NK-92 treated with Interleukin-12 subunit alpha and Interleukin-12 subunit beta, amount 100 ng/mL, for 24 hours (cell line): ENCODE results near the gene PRSS38.

ENCODE experiments used
- DNase-seq: peaks from one replicate; lab custom pipeline; 2025; lab: John Stamatoyannopoulos, UW

Gene PRSS38

DNA sequence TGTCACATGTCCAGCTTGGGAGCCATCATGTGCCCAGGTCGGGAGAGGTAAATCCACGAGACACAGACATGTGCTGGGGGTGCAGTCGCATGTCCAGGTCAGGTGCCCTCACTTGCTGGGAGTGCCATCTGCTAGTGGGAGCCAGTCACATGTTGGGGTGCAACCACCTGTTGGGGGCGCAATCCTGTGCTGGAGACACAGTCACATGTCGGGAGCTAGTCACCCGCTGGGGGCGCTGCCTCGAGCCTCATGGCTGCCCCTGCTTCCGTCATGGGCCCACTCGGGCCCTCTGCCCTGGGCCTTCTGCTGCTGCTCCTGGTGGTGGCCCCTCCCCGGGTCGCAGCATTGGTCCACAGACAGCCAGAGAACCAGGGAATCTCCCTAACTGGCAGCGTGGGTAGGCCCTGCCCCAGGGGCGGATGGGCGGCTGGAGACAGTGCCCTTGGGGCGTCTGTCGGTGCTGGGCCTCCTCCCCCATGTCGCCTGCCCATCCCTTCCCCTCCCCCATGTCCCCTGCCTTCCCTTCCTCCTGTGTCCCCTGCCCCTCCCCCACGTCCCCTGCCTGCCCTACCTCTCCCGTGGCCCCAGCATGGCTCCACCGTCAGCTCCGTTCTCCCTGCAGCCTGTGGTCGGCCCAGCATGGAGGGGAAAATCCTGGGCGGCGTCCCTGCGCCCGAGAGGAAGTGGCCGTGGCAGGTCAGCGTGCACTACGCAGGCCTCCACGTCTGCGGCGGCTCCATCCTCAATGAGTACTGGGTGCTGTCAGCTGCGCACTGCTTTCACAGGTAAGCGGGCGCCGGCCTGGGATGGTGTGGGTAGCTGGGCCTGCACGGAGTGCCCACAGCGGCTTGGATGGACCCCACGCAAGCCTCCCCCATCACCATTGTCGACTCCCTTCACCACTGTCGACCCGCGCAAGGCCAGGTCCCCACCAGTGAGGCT is at the start of gene PRSS38:
TSS of gene PRSS38 (plus strand) at position 208 of the 942 bp plus-strand sequence. CDS start at position 250, 42 bp downstream.
- no peak for DNase-seq

DNA sequence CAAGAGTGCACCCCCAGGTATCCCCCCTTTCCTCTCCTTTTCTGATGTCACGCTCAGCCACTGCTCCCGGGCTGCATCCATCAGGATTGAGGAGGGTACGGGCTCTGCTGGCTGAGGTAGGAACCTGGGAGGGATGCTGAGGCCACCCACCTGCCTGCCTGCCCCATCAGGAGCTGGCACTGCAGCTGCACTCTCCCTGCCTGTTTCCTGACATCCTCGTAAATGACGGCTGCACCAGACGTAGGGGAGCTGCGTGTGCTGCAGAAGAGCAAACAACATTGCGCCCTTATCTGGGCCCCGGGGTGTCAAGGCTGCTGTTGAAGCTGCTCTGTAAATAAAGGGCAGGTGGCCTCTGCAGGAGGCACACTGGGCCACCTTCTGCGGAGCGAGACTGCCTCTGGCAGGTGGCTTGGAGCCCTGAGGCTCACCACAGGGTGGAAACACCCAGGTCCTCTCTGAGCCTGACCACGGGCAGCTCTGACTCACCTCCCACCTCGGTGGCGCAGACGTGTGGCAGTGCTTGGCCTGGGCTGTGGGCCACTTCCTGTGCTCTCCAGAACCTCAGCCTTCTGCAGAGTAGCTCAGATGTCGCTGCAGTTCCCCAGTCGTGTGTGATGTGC is 49.4 kb upstream of the PRSS38 start:
- peak; percentile 94 for DNase-seq

DNA sequence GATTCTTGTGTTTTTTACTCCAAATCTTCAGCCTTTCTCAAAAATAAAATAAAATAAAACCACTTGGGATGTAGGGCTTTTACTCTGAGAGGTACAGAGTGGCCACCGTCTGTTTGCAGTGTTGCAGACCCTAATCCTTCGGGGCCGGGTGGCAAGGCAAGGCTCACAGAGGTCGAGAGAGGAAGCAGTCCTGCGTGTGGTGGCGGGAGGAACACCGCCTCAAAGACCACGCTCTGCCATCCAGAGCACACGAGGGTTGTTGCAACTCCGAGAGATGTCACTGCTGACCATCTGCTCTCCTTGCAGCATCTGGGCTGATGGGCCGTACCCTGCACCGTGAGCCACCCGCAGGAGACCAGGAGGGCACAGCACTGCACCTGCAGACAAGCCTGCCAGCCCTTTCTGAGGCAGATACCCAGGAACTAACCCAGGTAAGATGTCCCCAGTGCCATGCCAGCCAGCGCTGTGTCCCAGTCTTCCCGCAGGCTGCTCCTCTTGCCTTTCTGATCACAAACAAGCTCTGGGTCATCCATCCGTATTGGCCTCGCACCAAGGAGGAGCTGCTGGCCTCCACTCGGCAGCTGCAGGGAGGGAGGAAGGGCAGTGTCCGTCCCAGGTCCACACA is 48.7 kb upstream of the PRSS38 start:
- peak; percentile 60 for DNase-seq

DNA sequence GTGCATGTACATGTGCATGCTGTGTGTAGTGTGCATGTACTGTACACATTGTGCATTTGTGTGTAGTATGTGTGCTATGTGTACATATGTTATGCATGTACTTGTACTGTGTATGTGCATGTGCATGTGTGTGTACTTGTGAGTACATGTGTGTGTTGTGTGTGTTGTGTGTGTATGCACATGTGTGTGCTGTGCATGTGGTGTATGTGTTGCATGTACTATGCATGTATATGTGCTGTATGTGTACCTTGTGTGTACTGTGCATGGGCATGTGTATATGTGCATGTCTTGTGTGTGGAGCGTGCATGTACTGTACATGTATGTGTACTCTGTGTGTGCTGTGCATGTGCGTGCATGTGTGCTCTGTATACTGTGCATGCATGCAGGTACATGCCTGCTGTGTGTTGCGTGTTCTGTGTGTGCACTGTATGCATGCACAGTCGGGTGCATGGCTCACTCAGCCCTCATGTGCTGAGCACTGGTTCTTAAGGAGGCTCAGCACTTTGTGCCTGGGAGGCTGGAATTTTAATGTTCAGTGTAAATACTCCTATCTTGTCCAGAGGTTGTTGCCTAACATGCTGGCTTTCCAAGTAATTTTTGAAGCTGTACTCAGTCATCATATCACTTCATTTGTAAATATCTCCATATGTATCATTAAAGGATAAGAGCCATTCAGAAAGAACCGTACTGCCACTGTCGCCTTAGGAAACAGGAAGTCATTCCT is 47.9 kb upstream of the PRSS38 start:
- no peak for DNase-seq

DNA sequence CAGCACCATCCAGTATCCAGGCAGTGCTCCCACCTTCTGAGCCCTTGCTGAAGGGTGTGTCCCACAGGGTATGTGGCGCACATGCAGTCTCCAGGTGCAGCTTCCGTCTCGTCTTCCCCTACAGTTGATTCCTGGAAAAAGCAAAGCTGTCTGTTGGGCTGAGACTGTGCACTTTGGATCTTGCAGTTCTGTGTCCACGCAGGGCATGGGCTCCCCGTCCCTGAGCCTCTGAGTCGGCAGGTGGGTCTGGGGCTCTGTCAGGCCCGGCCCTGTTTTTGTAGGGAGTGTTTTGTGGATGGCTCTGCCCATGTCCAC is 47.4 kb upstream of the PRSS38 start:
- no peak for DNase-seq

DNA sequence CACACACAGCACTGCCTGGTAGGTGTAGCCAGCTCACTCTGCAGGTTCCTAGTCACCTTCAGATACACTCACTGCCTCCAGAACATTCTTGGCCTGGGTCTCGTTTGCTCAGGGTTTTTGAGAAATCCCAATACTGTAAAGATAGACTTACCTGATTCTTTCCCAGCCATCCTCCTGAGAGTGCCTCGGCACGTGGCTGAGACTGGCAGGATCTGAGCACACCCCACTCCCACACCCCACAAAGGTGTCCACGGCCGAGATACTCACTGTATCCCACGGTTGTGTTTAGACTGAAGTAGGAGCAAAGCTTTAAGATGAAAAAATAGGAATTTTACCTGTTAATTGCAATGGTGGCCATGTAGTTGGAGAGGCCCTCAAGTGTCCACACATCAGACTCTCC is 46.8 kb upstream of the PRSS38 start:
- DNase-seq: no peak

DNA sequence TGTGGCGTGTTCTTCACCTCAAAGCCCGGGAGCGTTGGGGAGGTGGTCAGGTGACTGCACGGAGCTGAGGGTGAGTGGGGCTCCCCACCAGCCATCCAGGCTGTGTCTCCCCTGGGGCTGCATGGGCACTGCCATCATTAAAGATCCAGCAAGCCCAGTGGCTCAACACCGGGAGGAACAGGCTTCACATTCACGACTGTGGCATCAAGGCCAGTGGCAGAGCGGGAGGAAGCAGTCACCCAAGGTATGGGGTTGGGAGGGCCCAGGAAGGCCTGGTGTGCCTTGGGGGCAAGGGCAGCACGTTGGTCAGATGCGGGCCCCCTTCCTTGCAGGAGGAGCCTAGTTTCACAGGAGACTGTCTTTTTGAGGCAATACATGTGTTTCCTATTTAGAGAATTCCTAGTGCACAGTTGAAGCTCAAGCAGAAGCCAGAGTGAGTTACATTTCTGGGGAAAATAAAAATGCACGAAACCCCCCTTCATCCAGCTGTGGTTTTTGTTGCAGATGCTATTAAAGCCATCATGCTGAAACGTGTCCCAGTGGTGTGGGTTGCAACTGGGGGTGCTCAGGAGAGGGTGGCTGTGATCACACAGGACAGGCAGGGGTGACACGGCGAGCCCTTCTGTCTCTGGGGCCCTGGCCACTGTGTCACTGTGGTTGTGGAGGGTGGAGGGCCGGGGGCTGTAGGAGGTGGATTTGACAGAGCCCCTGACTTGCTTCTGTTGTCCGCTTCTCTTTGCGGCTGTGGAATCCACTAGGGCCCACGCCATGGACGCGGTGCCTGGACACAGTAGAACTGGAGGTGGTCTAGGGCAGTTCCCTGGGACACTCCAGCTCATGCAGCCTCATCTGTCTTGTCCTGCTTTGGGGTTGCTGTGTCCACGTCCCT is 46.2 kb upstream of the PRSS38 start:
- DNase-seq: no peak

DNA sequence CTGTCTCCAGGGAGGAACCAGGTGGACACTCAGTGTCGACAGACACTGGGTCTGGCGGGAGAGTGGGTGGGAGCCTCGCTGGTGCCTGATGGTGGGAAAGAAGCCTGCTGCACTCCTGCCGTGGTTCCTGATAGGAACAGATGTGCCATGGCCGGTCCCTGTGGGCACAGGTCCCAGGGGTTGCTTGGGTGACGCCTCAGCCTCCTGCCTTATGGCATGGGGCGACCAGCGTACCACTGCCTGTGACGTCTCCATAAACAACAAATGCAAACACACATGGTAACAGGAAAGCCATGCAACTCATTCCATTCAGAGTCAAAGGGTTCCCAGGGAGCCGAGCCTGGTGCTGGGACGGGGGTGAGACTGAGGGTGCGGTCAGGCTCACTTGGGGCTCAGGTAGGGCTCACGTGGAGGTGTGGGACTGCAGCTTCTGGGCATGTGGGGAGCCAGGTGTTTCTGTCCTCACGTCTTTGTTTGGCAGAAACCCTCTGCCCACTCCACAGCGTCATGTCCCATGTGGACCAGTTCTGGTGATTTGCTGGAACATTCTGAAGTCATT is 45.5 kb upstream of the PRSS38 start:
- no peak for DNase-seq

DNA sequence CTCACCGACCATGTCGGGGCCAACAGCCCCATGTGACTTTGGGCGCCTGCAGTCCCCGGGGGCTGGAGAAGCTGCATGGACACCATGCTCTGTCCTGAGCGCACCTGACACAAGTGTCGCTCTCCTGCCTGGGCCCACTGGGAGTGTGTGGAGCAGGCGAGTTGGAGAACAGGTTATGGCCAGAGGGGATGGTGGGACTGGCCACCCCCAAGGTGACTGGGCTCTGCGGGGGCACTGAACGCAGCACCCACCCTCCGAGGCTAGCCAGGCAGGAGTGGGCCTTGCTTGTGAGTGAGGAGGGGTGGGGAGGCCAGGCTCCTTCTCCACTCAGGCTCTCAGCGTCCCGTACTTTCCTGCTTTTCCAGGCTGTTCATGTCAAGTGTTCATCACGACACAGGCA is 44.7 kb upstream of the PRSS38 start:
- no peak for DNase-seq

DNA sequence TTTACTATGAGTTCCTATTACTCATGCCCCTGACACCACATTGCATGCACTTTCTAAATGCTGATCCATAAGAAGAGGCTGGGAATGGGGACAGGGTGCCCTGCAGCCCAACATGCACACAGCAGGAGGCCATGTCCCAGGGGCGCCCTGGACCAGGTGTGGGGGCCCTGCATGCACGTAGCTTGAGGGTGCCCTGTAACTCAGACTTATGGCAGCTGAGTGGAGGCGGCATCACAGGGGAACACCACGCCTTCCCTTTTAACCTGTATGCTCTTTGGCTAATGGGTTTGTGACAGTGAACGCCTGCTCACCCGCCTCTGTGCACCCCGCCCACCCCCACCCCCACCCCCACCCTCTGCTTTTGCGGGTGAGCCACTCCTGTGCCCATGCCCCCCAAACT is 44.1 kb upstream of the PRSS38 start:
- DNase-seq: no peak

DNA sequence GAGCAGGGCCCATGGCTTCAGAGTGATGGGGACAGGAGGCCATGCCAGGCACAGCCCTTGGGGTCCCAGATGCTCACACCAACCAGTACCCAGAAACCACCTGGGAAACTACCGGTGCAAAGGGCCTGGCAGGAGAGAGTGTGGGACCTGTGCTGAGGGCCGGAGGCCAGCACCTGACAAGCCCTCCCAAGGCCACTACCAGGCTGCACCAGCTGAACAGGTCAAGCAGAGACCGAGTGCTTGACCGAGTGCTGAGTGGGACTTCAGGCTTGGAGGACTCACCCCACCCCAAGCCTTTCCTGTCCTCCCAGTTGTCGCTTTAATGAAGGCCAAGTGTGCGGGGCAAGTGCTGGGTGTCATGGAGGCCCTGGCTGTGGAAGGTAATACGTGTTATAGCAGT is 43.7 kb upstream of the PRSS38 start:
- DNase-seq: no peak

DNA sequence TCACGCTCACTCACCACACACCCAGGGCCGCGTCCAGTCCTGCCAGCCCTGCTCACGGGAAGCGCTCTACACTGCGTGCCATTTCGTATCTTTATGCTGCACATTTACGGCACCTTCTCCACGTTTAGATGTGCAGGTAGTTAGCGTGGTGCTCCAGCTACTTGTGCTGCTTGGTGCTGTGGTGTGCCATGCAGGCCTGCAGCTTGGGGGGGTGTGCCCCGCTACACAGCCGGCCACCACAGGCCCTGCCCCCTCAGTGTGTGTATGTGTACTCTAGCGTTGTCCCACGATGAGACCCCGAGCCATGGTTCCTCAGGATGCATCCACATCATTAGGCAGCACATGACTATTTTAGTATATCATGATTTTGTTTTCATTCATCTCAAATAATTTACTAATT is 41.9 kb upstream of the PRSS38 start:
- DNase-seq: no peak

DNA sequence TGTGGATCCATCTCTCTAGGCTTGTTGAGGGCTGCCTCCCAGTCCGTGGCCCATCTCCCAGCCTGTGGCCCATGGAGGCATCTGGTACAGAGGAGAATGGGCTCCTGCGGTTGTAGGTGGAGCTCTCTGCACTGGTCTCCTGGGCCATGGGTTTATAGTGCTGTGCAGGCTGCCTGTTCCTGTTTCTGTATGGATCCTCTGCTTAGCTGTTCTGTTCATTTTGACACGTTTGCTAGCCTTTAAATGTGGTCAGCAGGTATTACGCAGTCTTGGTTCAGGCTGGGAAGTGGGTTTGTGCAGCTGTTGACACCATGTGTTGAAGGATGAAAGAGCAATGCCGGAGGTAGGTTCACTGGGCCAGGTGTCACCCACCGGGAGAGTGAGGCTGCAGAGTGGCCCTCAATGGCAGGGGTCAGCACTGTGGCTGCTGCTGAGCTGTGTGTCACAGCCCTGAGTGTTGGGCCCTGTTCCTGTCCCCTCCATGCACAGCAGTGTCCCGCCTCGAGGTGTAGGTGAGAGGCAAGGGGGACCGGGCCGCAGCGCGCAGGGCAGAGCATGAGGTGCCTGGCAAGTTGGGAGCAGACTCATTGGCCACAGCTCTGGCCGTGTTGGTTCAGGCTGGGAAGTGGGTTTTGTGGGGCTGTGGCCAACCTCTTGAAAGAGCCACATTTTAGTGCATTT is 41.3 kb upstream of the PRSS38 start:
- peak; percentile 62 for DNase-seq

DNA sequence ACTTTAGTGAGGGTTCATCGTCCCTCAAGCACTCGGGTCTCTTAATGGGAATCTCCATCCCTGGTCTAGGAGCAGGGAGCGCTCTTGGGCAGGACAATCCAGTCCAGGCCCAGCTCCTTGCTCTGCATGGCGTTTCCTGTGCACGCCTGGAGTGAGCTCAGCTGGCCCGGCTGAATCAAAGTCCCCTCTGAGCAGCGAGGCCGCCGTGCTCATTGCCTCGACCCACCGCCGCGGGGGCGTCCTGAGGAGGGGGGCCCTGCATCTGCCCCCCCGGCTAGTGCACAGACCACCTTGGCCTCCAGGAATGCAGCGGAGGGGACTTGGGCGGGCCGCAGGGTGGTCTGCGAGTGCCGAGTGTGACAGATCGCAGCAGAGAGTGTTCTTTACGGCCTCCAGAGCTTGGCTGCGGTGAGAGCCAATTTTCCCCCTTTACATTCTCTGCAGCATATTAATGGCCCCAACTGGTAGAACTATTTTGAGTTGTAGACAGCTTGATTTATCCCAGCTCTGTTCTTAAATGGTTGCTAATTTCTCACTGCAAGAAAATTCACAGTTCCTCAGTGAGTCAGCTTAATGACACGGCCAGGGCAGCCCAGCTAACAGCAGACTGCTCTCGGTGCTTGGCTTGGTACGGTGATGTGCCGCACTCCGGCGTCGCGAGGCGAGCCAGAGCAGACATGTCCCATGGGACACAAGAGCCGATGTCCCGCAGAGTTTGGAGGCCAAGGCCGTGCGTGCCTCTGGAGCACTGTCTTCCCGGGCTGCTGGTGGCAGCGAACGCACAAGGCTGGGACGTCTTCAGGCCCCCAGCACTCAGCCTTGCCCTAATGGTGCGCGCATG is 40.4 kb upstream of the PRSS38 start:
- no peak for DNase-seq

DNA sequence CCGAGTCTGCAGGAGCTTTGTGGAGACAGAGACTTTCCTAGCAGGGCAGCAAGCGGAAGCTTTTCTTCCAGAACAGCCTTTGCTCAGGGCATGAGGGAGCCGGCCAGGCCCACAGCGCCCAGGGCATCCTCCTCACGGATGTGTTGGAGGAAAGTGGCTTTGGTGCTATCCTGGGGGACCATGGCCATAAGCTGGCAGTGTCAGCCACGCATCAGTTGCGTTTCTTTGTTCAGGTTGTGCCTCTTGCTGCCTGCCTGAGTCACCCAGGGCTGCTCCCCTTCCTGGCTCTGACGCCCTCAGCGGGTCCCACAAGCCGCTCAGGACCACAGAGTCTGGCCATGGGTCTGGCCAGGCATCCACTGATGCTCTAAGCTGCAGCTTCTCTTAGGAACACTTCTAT is 39.6 kb upstream of the PRSS38 start:
- DNase-seq: no peak

DNA sequence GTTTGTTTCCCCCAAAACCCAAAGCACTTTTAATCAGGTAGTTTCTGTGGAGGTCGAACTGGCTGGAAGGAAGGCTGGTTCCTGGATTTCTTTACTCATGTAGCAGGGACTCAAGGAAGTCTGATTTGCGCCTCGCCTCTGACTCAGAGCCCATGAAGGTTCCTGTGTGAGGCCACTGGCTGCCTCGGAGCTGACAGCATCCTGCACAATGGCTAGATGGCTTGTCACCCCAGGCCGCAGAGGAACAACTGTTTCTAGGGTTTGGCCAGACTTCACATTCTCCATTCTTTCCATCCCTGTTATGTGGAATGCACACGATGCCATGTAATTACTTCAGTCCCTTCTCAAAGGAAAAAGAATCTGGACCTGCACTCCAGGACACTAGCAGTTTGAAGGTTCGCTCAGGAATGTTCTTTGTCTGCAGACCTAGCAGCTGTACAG is 39.1 kb upstream of the PRSS38 start:
- no peak for DNase-seq

DNA sequence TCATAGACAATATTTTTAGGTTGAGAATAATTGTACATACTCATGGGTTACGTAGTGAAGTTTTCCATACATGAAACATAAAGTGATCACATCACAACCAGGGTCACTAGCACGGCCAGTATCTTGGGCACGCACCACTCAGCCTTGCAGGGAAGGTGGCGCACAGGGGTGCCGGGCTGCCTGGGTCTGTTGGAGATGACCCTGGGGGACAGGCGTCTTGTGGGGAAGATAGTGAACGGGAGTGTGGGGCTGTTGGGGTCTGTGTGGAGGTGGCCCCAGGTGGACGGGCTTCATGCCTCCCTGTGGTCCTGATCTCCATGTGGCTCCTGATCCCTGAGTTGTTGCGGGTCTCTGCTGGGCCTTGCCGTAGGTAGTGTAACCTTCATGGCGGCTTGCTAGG is 38.3 kb upstream of the PRSS38 start:
- no peak for DNase-seq

DNA sequence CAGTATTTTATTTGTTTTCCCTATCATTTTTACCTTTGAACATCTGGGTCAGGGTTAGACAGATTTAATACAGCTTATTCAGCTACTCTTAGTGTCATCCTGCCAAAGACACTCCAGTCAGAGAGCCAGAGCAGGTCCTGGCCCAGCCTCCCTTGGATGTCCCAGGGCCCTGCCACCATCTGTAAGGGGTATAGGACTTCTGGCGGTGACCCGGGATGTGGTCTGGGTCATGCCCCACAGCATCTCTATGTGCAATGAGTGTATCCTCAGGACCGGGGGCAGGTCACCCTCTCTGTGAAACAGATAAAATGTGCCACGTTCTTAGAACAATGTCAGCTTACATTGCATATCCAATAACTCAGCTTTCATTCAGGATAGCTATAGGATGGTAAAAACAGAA is 37.8 kb upstream of the PRSS38 start:
- no peak for DNase-seq

DNA sequence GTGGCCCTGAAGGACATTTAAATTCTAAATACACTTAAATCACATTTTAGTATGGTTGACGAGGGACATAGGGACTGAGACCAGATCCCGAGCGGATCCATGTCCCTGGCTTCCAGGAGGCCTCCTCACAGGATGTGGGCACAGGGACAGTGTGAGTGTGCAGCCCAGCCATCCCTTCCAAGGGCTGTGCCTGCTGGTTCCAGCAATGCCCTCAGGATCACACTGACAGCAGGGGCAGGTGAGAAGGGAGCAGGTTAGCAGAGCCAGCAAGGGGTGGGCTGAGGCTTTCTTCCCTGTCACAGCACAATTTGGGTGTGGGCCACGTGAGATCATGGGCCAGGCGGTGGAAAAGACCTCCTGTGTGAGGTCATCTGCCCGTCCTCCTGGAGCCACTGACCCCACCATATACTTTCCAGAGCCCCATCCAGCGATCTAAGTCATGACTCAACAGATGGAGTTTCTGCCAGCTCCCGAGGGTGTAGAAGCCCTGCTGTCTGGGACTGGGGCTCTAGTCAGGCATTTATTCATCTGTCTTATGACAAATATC is 37.0 kb upstream of the PRSS38 start:
- DNase-seq: no peak
